ENCODE data around the gene LRRC8C. TPM values are rescaled to one million over a fixed set of nuclear protein-coding genes. Genes with fewer than 3 reads are reported as not detected.

Gene LRRC8C
- total and polyA plus RNA-seq, 2 donors (not counting 1 experiment from before 2014, with no cell fraction given) = 3.9 to 6.8 TPM

DNA sequence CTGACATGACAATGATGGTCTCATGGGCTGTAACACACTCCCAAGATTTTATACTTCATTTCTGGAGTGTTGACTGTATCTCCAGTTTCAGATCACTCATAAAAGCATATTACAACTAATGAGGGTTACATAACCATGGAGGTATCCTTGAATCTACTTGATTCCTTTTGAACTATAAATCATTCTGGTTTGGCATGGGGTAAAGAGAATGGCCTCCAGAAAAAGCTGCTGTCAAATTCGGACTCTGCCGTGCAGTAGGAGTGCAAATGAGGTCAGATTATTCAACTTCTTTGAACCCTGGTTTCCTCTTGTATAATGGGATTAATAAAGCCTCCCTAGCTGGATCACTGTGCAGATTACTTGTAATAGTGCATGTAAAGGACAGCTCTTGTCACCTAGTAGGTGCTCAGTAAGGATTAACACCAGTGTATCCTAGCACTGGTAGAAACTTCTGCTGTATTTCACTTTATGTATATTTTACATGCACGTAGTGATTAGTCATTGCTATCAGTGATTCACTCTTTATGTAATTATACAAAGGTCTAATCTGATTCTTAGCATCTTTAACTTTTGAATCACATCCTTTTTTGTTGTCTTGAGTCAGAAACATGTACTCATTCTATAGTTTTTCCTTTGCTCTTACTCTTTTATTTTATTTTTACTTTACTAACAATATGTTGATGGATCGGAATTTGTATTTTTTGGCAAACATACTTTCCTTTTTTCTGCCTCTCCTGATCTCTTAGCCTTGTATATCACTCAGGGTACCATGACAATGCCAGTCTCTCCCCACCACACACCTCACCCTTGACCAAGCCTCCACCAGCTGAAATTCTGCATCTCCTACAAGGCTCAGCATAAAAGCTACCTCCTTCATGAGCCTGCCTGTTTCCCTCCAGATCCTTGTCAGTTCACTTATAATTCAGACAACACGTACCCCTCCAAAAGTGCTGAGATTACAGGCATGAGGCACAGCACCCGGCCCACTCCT is 3.2 kb downstream of the LRRC8C start:
- Histone ChIP-seq H3K4me3 (ENCODE audit: control extremely low read depth in 1 of 5, extremely low read depth in 1 of 5, insufficient read depth in 1 of 5, low read depth in 2 of 5, low read length in 4 of 5) (no peak overlapping the region), H3K27me3 (replicated peaks in 1 of 4; ENCODE audit: control extremely low read depth in 1 of 4, control insufficient read depth in 3 of 4, insufficient read depth in 4 of 4, low read length in 3 of 4) (no peaks in the 10 kb centered on the region), H3K36me3 (replicated peaks in 1 of 2; ENCODE audit: control extremely low read depth in 1 of 2, control insufficient read depth in 1 of 2, extremely low read depth in 1 of 2, insufficient read depth in 2 of 2, low read length in 1 of 2) (no peaks in the 10 kb centered on the region), H3K27ac (ENCODE audit: low read length in 2 of 2) (no peak overlapping the region), H2AFZ (ENCODE audit: insufficient read depth, low read depth, low read length, poor library complexity, severe bottlenecking) (no peak overlapping the region), H3K9ac (ENCODE audit: low read length) (no peak overlapping the region), H3K4me2 (replicated peaks; ENCODE audit: low read depth, low read length, poor library complexity, severe bottlenecking) (no peak overlapping the region), H4K20me1 (ENCODE audit: control insufficient read depth, insufficient read depth, low read length, poor library complexity, severe bottlenecking) (no peaks in the 10 kb centered on the region), H3K4me1 (ENCODE audit: control insufficient read depth in 2 of 2, insufficient read depth in 2 of 2, low read length in 2 of 2) (peaks cover 15 to 23% of the 10 kb centered on the region in 2 donors), H3K79me2 (ENCODE audit: control insufficient read depth, insufficient read depth, low read length) (peaks cover 76% of the 10 kb centered on the region), H3K9me3 (ENCODE audit: control extremely low read depth in 1 of 3, control insufficient read depth in 2 of 3, insufficient read depth in 1 of 3, low read length in 2 of 3) (no peaks in the 10 kb centered on the region)
- no peak for TF ChIP-seq EZH2 (IDR thresholded peaks at IDR 0.05; ENCODE audit: borderline replicate concordance, insufficient read depth, low read depth, low read length, poor library complexity, severe bottlenecking)
- TF ChIP-seq, protein P1, sequence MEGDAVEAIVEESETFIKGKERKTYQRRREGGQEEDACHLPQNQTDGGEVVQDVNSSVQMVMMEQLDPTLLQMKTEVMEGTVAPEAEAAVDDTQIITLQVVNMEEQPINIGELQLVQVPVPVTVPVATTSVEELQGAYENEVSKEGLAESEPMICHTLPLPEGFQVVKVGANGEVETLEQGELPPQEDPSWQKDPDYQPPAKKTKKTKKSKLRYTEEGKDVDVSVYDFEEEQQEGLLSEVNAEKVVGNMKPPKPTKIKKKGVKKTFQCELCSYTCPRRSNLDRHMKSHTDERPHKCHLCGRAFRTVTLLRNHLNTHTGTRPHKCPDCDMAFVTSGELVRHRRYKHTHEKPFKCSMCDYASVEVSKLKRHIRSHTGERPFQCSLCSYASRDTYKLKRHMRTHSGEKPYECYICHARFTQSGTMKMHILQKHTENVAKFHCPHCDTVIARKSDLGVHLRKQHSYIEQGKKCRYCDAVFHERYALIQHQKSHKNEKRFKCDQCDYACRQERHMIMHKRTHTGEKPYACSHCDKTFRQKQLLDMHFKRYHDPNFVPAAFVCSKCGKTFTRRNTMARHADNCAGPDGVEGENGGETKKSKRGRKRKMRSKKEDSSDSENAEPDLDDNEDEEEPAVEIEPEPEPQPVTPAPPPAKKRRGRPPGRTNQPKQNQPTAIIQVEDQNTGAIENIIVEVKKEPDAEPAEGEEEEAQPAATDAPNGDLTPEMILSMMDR (IDR thresholded peaks at IDR 0.05) = no peak
- CTCF ChIA-PET = interaction anchor here (0.7 to 17.1 kb wide), 3 partner anchors 34 to 127 kb away, joined by 3 to 334 read pairs (median 5); no protein-coding TSS in a partner anchor
- POLR2A ChIA-PET = interaction anchor here (0.9 kb wide), 1 partner anchor 11 kb away, joined by 3 read pairs; no protein-coding TSS in a partner anchor
- WGBS (ENCODE audit: insufficient coverage) = no CpG with 5 or more reads among the region's 6 CpGs
- no peak overlapping the region for H3K27ac Mint-ChIP-seq
- no peaks in the 10 kb centered on the region for H3K9me3 Mint-ChIP-seq (ENCODE audit: insufficient read depth)
- peaks cover 35% of the 10 kb centered on the region for H3K4me1 Mint-ChIP-seq
- no peak overlapping the region for H3K4me3 Mint-ChIP-seq
- DNase-seq (no peak), ATAC-seq (ENCODE audit: low read depth) (no peak)
- no peaks in the 10 kb centered on the region for H3K27me3 Mint-ChIP-seq
- intact Hi-C loops (cut with micrococcal nuclease) = loop anchor here (2.0 kb wide), 1 partner anchor 17 kb away; no protein-coding TSS in a partner anchor

DNA sequence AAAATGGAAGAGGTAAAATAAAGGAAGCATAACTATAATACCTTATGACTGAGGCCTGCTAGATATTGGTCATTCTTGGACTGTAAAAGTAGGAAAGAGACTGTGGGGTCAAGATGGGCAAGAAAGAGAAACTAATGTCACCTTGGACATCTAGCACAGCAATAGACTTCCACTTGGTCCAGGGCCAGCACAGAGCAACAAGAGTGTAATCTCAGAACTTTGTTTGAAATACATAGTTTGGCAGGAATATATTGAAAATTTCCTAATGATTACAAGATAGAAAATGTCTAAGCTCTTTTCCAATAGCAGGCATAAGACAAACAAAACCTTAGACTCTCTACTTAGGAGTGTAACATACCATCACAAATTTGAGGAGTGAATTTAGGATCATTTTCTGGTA is 4.6 kb downstream of the LRRC8C start:
- H3K27me3 Mint-ChIP-seq = no peaks in the 10 kb centered on the region
- no peak overlapping the region for H3K4me3 Mint-ChIP-seq
- Histone ChIP-seq H3K9ac (ENCODE audit: low read length) (no peak overlapping the region), H2AFZ (ENCODE audit: insufficient read depth, low read depth, low read length, poor library complexity, severe bottlenecking) (no peak overlapping the region), H4K20me1 (ENCODE audit: control insufficient read depth, insufficient read depth, low read length, poor library complexity, severe bottlenecking) (no peaks in the 10 kb centered on the region), H3K36me3 (replicated peaks in 1 of 2; ENCODE audit: control extremely low read depth in 1 of 2, control insufficient read depth in 1 of 2, extremely low read depth in 1 of 2, insufficient read depth in 2 of 2, low read length in 1 of 2) (no peaks in the 10 kb centered on the region), H3K4me1 (ENCODE audit: control insufficient read depth in 2 of 2, insufficient read depth in 2 of 2, low read length in 2 of 2) (peaks cover 10 to 14% of the 10 kb centered on the region in 2 donors), H3K79me2 (ENCODE audit: control insufficient read depth, insufficient read depth, low read length) (peaks cover 83% of the 10 kb centered on the region), H3K4me3 (ENCODE audit: control extremely low read depth in 1 of 5, extremely low read depth in 1 of 5, insufficient read depth in 1 of 5, low read depth in 2 of 5, low read length in 4 of 5) (no peak overlapping the region), H3K4me2 (replicated peaks; ENCODE audit: low read depth, low read length, poor library complexity, severe bottlenecking) (no peak overlapping the region), H3K9me3 (ENCODE audit: control extremely low read depth in 1 of 3, control insufficient read depth in 2 of 3, insufficient read depth in 1 of 3, low read length in 2 of 3) (no peaks in the 10 kb centered on the region), H3K27ac (ENCODE audit: low read length in 2 of 2) (no peak overlapping the region), H3K27me3 (replicated peaks in 1 of 4; ENCODE audit: control extremely low read depth in 1 of 4, control insufficient read depth in 3 of 4, insufficient read depth in 4 of 4, low read length in 3 of 4) (no peaks in the 10 kb centered on the region)
- TF ChIP-seq, protein P1 (IDR thresholded peaks at IDR 0.05) = no peak
- TF ChIP-seq EZH2 (IDR thresholded peaks at IDR 0.05; ENCODE audit: borderline replicate concordance, insufficient read depth, low read depth, low read length, poor library complexity, severe bottlenecking) = no peak
- no peak for DNase-seq
- no peaks in the 10 kb centered on the region for H3K9me3 Mint-ChIP-seq (ENCODE audit: insufficient read depth)
- POLR2A ChIA-PET = interaction anchor here (0.5 kb wide), 1 partner anchor 122 kb away, joined by 9 read pairs; no protein-coding TSS in a partner anchor
- H3K4me1 Mint-ChIP-seq = peaks cover 25% of the 10 kb centered on the region
- no peak for ATAC-seq (ENCODE audit: low read depth)
- CTCF ChIA-PET = interaction anchor here (17.1 kb wide), 1 partner anchor 125 kb away, joined by 334 read pairs; no protein-coding TSS in a partner anchor
- no peak overlapping the region for H3K27ac Mint-ChIP-seq
- intact Hi-C loops (cut with micrococcal nuclease) = no loop called here
